GM10847 (cell line): ENCODE data around the gene GPR39.

ENCODE experiments used
- POLR2A ChIP-seq: IDR thresholded peaks from 2 replicates; pipeline ENCODE4 v1.6.1; 2011; ENCODE audit not compliant: insufficient read length; ENCODE audit errors: extremely low read depth

The GPR39 gene

DNA sequence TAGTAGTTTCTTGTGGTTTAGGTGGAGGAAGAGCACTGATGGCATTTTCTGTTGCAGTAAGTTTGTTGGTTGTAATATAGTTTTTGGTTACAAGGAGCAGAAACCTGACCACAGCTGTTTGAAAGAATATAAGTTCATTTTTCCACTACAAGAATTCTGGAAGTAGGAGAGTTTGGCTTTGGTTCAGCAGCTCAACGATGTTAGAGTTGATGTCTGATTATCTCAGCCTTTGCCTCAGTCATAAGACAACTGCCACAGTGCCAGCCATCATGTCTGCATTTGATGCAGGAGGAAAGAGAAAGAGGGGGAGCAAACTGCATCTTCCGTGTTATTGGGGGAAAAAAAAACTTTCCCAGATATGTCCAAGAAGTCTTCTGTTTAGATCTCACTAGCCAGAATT is 134.3 kb downstream of the GPR39 start:
- TF ChIP-seq POLR2A, result no peak

DNA sequence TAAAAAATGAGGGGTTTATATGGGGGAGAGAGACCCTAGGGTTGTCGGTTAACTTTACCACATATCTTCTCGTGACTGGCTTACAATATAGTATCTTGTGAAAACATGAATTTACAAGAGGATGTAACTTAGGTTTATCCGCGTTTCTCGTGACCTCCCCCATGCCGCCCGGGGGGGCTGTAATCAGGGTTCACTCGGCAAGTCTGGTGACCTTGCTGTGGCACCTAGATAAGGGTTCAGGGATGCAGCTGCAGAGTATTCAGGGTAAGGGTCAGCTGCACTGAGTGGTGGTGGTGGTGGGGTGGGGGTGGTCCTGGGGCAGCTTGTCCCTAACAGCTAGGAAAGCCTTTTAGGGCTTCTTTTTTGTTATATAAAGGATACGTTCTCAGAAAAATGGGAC is 141.1 kb downstream of the GPR39 start:
- no peak for TF ChIP-seq POLR2A

DNA sequence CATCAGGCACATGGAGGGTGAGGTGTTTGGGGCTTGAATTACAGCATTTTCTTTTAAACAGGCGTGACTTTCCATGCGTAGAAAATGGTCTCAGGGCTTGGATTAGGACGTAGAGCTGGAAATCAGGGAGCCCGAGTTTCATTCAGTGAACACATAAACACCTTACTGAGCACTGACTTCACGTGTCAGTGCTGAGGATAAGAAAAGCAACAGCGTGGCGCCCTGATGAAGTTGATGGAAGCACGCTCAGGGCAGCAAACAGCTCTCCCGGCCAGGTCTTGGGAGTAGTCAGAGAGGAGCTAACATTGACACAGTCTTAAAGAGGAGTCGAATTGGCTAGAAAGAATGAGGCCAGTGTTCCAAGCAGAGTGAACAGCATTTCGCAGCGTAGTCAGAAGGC is 142.7 kb downstream of the GPR39 start:
- no peak for TF ChIP-seq POLR2A

DNA sequence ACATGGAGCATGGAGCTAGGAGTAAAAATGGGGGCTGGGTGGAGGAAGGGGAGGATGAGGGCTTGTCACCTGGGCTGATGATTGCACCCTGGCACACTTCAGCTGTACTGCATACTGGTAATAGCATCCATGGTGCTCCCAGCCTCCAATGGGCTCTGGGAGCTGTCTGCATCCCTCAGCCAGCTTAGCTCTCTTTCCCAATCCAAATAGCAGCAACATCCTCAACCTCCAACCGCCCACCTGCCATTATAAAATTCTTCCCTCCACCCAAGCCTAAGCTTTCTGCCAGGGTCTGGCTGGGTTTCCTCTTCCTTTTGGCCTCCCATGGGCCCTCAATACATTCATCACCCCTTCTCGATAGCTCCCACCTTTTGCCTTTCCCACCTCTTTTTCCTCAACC is 143.3 kb downstream of the GPR39 start:
- TF ChIP-seq POLR2A, result no peak

DNA sequence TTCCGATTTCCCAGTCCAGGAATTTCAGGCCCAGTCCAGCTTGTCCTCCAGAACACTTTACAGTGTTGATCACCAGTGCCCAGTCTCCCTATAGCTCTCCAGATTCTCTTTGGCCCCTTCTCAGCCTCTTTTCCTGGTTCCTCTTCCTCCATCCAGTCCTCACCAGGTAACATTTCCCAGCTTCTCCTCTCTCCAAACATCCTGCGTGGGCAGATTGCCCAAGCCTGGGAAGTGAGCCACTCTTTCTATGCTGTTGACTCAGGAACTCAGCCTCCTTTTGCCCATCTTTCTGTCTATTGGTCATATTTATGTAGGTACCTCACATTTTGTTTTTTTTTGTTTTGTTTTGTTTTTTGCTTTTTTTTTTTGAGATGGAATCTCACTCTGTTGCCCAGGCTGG is 144.0 kb downstream of the GPR39 start:
- no peak for TF ChIP-seq POLR2A

DNA sequence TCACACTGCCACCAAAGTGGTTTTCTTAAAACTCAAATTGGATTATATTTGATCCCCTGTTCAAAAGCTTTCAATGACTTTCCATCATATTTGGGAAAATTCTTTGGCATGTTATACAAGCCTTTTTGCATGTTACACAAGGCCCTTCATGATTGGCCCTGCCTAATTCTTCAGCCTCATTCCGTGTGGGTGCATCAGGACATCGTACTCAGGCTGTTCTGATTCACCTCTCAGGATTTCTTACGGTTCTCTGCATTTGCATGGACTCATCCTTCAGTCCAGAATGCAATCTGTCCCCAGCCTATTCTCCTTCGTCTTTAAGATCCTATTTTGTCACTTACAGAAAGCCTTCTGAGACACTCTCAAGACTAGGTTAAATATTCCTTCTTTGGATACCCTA is 145.6 kb downstream of the GPR39 start:
- no peak for TF ChIP-seq POLR2A

DNA sequence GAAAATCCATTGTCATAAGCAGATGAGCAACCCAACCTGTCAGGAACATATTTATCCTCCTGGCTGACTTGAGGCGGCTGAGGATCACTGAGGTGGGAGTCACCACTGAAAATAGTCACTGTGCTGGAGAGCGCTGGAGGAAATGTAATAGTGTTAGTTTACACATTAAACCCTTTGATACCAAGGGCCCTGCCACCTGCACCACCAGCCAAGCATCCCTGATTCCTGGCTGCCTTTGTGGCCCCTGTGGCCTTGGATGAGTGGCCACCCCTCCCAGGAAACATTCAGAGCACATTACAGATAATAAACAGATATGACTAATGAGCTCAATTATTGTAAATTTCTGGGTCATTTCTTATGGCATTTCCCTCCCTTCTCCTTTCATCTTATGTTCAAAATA is 147.5 kb downstream of the GPR39 start:
- no peak for TF ChIP-seq POLR2A

DNA sequence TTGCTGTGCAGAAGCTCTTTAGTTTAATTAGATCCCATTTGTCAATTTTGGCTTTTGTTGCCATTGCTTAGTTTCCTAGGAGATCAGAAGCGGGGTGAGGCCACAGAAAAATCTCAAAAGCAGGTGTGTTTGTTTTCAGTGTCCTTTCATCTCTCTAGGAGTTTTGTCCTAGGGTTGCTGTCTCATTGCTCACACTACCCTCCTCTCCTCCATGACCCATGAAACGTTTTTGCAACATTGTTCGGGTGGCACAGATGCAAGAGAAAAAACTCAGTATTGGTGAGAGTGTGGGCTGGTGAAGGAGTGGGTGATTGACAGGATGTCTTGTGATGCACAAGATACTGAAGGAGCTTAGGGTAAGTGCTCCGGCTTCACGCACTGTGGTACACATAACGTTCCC is 149.8 kb downstream of the GPR39 start:
- no peak for TF ChIP-seq POLR2A

DNA sequence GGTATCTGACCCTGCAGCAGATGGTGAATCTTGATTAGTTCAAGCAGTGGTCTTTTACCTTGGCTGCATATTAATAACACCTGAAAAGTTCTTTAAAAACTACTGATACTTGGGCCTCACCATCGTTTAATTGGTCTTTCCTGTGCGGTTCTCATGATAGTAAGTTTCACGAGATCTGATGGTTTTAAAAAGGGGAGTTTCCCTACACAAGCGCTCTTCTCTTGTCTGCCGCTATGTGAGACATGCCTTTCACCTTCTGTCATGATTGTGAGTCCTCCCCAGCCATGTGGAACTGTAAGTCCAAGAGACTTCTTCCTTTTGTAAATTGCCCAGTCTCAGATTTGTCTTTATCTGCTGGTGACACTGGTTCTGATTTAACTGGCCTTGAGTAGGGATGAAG is 151.1 kb downstream of the GPR39 start:
- no peak for TF ChIP-seq POLR2A

DNA sequence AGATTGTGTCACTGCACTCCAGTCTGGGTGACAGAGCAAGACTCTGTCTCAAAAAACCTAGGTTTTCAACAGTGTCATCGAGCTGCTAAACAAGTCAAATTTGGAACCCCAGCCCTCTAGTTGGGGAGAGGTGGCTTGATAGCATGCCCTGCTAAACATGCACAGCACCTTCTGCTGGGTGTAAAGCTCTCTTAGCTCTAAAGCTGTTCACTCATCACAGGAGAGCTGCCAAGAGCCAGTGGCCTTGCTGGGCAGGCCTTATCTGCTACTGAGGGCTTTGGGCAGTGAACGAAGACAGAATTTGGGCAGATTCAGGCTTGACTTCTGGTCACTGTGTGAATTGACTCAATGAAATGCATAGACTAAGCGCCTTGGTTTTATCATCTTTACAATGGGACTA is 152.1 kb downstream of the GPR39 start:
- no peak for TF ChIP-seq POLR2A

DNA sequence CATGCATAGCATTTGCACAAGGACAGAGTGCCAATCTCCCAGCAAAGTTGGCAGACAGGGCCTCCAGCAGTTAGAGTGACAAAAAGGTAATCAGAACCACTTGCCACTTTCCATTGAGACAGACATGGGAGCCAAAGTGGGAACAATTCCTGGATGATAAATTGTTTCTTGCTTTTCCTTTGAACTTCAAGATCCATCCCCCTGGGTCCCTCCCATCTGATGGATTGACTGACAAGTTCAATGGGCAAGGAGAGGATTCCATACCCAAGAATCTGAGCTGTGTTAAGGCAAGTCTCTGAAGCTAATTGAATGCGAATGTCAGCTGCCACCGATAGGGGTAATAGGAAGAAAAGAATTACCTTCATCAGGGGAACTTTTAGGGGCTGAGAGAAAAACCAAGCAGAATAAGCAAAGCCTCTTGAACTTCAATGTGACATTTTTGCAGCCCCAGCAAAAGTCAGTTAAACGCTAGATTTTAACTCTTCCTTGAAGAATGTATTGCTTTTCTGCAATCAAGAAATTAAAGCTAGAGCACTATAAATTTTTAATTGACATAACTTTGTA is 156.9 kb downstream of the GPR39 start:
- TF ChIP-seq POLR2A, result no peak

DNA sequence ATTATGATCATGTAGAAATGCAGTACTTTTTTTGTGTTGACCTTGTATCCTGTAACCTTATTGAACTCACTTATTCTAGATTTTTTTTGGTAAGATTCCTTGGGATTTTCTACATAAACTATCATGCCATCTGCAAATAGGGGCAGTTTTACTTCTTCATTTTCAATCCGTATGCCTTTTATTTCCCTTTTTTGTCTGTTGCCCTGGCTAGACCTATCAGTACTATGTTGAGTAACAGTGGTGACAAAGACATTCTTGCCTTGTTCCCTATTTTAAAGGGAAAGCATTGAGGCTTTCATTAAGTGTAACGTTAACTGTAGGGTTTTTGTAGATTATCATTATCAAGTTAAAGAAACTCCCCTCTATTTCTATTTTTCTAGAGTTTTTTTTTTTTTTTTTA is 161.1 kb downstream of the GPR39 start:
- TF ChIP-seq POLR2A, result no peak

DNA sequence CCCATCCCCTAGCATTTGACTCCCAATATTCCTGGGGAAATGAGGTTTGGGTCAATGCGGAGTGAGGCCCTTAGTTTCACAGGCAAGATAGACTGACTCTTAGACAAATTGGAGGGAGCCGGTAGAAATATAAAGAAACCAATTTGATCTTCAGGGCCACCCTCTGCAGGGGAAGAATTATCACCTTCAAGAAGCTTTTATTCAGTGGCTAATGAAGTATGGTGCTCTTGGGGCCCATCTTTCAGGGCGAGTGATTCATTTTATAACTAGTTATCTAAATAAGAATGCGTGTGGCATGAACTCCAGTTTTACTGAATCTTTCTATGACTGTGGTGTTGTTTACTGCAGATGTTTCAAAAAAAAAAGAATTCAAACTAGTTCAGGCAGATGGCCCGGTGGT is 165.0 kb downstream of the GPR39 start:
- no peak for TF ChIP-seq POLR2A

DNA sequence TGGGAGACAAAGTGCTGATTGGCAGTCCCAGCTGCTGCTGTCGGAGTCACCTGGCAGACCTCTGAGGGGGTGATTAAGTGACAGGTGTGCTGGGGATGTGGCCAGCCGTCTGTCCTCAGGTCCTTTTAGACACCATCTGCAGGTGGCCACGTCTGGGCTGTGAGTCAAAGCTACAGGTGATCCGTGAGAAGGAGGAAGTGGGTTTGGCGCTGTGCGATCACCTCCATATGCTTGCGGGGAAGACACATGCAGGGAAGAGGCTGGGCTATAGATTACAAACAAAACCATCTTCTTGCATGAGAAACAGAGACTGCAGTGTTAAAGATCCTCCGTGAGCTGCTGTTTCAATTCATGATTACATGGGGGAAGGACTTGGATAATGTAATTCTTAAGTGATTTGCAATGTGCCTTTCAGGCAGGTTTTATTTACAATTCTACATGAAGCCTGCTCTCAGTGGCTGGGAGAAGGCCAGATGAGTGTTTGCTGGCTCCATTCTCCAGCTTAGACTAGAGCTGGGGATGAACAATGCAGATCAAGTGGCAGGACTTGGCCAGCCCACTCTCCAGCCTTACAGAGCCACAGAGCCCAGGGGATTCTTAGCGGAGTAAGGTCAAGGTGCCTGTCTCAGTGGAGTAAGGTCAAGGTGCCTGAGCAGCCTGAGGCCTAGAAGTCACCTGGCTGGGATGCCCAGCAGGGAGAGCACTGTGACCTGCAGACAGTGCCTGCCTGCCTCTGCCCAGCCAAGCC is 165.6 kb downstream of the GPR39 start:
- no peak for TF ChIP-seq POLR2A

DNA sequence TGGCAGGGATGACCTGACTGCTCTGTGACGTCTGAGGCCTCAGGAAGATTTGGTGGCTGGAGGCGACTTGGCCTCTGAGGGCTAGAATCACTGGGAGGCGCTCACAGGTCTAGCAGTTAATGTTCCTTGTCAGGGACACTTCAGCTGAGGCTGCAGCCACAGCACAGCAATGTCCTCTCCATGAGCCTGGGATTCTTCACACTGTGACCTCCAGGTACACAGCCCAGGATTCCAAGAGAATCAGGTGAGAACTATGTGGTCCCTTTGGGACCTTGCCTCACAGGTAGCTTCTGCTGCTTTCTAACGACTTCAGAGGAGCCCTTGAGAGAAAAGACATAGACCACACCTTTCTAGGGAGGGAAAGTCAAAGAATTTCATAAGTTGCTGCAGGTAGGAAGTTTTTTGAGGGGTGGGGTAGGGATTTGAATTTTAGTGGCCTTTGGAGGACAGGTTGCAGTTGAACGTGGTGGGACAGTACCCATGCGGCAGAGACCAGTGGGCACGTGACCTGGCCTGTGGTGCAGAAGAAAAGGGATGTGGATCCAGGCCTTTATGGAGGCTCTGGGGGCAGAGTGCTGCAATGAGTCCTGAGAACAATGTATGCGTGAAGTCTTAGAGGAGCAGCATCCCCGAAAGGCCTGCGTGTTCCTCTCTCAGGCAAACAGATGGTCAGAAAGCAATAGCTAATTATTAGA is 167.2 kb downstream of the GPR39 start:
- TF ChIP-seq POLR2A, result no peak

DNA sequence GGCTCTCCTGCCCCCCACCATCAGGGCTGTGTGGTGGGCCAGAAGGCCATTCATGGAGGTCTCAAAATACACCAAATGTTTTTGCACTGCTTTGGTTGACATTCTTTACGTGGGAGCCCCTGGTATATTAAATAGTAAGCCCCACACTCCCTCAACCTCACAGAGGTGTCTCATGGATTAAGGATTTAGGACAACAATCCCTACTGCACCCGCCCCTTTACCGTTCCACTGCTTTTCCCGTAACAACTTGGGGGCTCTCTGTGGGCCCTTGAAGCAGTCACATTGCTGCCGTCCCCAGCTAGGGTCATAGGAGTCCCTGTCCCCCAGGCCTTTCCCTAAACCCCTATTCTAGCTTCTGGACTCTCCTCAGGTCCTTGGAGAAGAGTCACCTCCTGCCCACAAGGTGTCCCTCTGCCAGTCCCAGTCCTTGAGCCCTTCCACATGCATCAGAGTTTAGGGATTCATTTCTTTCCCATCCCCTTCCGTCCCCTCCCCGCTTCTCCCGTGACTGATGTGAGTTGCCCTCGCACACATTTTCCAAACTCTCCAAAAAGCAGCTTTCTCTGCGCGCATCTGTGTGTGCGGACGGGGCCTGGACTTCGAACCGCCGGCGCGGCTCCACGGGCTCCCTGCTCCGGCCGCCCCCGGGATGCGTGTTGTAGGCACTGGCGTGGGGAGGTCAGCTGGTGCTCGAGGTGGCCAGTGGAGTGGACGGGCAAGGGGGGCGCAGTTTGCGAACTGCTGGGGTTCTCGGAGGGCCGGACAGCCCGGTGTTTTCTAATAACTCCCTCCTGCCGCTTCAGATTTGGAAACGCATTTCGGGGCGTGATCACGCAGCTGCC is 168.6 kb downstream of the GPR39 start:
- no peak for TF ChIP-seq POLR2A
